ENCODE results near the gene VSTM2L.

The VSTM2L gene

DNA sequence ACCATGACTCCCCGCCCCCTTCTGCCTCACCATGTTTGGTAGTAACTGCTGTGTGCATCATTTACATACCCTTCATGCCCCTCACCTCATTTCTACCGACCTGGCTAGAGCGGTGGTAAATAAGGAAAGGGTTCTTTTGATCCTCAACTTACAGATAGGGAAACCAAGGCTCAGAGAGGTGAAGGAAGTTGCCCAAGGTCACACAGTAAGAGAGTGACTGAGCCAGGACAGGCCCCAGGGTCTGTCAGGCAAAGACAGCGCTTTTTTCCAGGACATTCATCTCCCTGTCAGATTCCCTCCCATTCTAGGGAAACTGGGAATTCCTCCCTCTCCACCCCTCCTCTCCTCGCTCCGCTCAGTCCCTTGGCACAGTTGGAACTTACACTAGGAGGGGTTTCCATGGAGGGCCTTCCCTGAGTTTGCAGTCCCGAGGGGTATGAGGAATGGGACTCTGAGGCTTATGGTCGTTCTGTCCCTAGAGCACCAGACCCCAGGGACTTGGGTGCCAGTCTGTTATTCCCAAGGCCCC, 2.0 kb downstream of the VSTM2L start:
- H3K27ac ChIP-seq = no peak overlapping the region
- ChIA-PET POLR2A (ENCODE audit: low non-redundant PET) (no interaction called here), CTCF (interaction anchor here (0.5 to 0.6 kb wide), 3 partner anchors 129 to 925 kb away, joined by 3 to 4 read pairs (median 3); partner anchors contain the start of genes RPRD1B and TTI1)
- TF ChIP-seq, protein P1, sequence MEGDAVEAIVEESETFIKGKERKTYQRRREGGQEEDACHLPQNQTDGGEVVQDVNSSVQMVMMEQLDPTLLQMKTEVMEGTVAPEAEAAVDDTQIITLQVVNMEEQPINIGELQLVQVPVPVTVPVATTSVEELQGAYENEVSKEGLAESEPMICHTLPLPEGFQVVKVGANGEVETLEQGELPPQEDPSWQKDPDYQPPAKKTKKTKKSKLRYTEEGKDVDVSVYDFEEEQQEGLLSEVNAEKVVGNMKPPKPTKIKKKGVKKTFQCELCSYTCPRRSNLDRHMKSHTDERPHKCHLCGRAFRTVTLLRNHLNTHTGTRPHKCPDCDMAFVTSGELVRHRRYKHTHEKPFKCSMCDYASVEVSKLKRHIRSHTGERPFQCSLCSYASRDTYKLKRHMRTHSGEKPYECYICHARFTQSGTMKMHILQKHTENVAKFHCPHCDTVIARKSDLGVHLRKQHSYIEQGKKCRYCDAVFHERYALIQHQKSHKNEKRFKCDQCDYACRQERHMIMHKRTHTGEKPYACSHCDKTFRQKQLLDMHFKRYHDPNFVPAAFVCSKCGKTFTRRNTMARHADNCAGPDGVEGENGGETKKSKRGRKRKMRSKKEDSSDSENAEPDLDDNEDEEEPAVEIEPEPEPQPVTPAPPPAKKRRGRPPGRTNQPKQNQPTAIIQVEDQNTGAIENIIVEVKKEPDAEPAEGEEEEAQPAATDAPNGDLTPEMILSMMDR (conservative IDR thresholded peaks at IDR 0.05; ENCODE audit: low read depth) = no peak
- no peak for DNase-seq (ENCODE audit: low spot score)

GRCh38 chr20:37905671-37906613, 3.0 kb downstream of the VSTM2L start:
- ChIA-PET POLR2A (ENCODE audit: low non-redundant PET) (interaction anchor here (0.5 kb wide), 1 partner anchor 51 kb away, joined by 6 read pairs; no protein-coding TSS in a partner anchor), CTCF (interaction anchor here (0.5 to 1.5 kb wide), 4 partner anchors 8 to 926 kb away, joined by 3 to 5 read pairs (median 3); no protein-coding TSS in a partner anchor)
- DNase-seq (ENCODE audit: low spot score) = no peak
- TF ChIP-seq, protein P1 (conservative IDR thresholded peaks at IDR 0.05; ENCODE audit: low read depth) = no peak
- H3K27ac ChIP-seq = no peak overlapping the region

DNA sequence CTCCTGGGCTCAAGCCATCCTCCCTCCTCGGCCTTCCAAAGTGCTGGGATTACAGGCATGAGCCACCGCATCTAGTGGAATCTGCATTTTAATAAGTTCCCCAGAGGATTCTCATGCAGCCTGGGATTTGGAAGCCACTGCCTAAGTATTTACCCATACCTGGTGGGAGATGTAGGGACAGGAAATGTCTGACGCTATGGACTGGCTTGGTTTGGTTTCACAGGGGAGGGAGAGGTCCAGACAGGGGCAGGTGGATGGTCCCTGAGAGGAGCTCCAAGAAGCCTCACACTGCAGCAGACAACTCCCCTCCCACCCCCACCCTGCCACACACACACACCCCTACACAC, 4.4 kb downstream of the VSTM2L start:
- ChIA-PET CTCF (interaction anchor here (1.5 kb wide), 1 partner anchor 9 kb away, joined by 3 read pairs; no protein-coding TSS in a partner anchor), POLR2A (ENCODE audit: low non-redundant PET) (no interaction called here)
- no peak overlapping the region for H3K27ac ChIP-seq
- DNase-seq (ENCODE audit: low spot score) = no peak
- TF ChIP-seq, protein P1 (conservative IDR thresholded peaks at IDR 0.05; ENCODE audit: low read depth) = no peak

- TF ChIP-seq, protein P1 (conservative IDR thresholded peaks at IDR 0.05; ENCODE audit: low read depth) = no peak
- ChIA-PET POLR2A (ENCODE audit: low non-redundant PET) (no interaction called here), CTCF (interaction anchor here (1.5 kb wide), 1 partner anchor 10 kb away, joined by 3 read pairs; no protein-coding TSS in a partner anchor)
- peak; percentile 75 for DNase-seq (ENCODE audit: low spot score)
- no peak overlapping the region for H3K27ac ChIP-seq
Measured at GRCh38 chr20:37907677-37908401, 4.9 kb downstream of the VSTM2L start.

GRCh38 chr20:37911261-37911660, 8.3 kb downstream of the VSTM2L start:
- ChIA-PET POLR2A (ENCODE audit: low non-redundant PET) (no interaction called here), CTCF (interaction anchor here (0.5 to 1.1 kb wide), 4 partner anchors 32 to 346 kb away, joined by 3 read pairs; no protein-coding TSS in a partner anchor)
- TF ChIP-seq, protein P1 (conservative IDR thresholded peaks at IDR 0.05; ENCODE audit: low read depth) = no peak
- H3K27ac ChIP-seq = no peak overlapping the region
- no peak for DNase-seq (ENCODE audit: low spot score)

- CTCF ChIA-PET = interaction anchor here (0.5 to 1.1 kb wide), 5 partner anchors 20 to 347 kb away, joined by 3 read pairs; no protein-coding TSS in a partner anchor
- POLR2A ChIA-PET (ENCODE audit: low non-redundant PET) = no interaction called here
- no peak for DNase-seq (ENCODE audit: low spot score)
- H3K27ac ChIP-seq = no peak overlapping the region
- TF ChIP-seq, protein P1 (conservative IDR thresholded peaks at IDR 0.05; ENCODE audit: low read depth) = no peak
Measured at GRCh38 chr20:37911838-37912281, 8.9 kb downstream of the VSTM2L start.
